Ovary (tissue), 3 donors: ENCODE results near the gene MAPRE3.

ENCODE experiments used
- POLR2A ChIP-seq: fragments of 450-650 bp; IDR thresholded peaks from one replicate; pipeline ENCODE4 v1.6.1; 2017; ENCODE audit warnings: antibody characterized with exemption, mild to moderate bottlenecking, moderate library complexity
- TF ChIP-seq, protein P1 (sequence below), 3 donors: fragments of 450-650 bp in 2 of 3; fragments of 200-600 bp in 1 of 3; IDR thresholded peaks; one replicate each; pipeline versions ENCODE4 v1.5.1 to v1.8.0; 2016 to 2022; ENCODE audit warnings: antibody characterized with exemption in 3 of 3, mild to moderate bottlenecking in 1 of 3
- donor health status: DM: no; HTN: no; CAD: no.

DNA sequence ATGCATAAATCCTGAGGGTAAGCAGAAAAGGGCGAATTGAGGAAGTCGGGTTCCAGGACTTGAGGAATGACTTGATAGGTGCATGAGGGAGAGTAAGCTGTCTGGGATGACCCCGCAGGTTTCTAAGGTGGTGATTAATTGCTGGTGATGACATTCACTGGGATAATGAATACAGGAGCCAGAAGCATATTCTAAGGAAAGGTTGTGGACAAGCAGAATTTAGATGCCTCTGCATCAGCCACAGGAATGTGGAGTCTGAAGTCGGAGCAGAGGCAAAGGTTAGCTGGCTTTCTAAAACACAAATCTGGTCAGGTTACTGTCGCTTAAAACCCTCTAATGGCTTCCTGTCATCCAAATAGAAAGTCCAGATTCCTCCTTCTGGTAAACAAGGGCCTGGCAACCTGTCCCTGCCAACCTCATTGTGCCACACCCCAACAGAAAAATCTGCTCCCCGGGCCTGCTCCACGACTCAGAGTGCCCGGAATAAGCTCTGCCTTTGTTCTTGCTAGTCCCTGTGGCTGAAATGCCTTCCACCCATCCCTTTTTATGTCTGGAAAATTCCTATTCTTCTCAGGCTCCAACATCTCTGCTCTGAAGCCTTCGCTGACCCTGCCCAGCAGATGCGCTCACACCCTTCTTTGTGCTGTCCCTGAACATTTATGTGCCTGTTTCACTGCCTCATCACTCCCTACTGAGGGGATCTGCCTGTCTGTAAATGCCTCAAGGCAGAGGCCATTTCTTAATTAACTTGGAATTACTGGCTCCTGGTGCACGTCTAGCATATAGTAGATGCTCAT lies 51.0 kb downstream of the MAPRE3 start:
- TF ChIP-seq, protein P1, sequence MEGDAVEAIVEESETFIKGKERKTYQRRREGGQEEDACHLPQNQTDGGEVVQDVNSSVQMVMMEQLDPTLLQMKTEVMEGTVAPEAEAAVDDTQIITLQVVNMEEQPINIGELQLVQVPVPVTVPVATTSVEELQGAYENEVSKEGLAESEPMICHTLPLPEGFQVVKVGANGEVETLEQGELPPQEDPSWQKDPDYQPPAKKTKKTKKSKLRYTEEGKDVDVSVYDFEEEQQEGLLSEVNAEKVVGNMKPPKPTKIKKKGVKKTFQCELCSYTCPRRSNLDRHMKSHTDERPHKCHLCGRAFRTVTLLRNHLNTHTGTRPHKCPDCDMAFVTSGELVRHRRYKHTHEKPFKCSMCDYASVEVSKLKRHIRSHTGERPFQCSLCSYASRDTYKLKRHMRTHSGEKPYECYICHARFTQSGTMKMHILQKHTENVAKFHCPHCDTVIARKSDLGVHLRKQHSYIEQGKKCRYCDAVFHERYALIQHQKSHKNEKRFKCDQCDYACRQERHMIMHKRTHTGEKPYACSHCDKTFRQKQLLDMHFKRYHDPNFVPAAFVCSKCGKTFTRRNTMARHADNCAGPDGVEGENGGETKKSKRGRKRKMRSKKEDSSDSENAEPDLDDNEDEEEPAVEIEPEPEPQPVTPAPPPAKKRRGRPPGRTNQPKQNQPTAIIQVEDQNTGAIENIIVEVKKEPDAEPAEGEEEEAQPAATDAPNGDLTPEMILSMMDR (IDR thresholded peaks at IDR 0.05), result no peak
- TF ChIP-seq POLR2A, result no peak
